Measurements from ENCODE around the gene HAUS1. TPM values are rescaled to one million over a fixed set of nuclear protein-coding genes. Genes with fewer than 3 reads are reported as not detected.
"Not testable (repeated sequence)": the region's sequence is repeated elsewhere in the genome, so short reads cannot be mapped to it uniquely, and the experiment has no call there.

The HAUS1 gene
- polyA plus RNA-seq, 1 donor from 2014 or later: 56.9 TPM

DNA sequence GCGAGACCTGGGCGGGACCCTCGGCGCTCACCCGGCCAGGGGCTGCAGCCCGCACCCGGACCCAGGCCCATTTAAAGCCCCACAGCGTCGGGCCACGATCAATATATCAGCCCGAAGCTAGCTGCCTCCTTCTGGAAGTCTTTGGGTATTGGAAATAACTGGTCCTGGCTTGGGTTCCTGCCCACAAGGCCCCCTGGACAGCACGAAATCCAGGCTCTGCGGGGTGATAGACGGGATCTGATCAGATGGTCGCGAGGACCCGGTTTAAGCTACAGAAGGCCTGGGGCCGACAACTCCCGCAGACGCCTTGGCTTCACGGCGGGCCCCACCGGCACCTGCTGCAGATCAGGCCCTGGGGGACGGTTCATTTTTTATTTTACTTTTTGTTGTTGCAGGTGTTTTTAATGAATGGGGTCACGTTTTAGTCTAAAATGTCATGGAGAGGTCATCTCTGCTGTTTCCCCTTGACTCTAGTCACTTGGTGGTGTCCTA, 31.8 kb upstream of the HAUS1 start:
- H3K4me1 Mint-ChIP-seq: peaks cover 3 to 13% (median 6%) of the 10 kb centered on the region in 3 donors
- H3K27me3 Mint-ChIP-seq: peaks cover 15% of the 10 kb centered on the region
- peak overlapping the region; percentile 12 to 86 (median 68) for H3K4me3 Mint-ChIP-seq
- no peak overlapping the region for H3K27ac Mint-ChIP-seq
- H3K9me3 Mint-ChIP-seq: no peaks in the 10 kb centered on the region
- H3K36me3 Mint-ChIP-seq: no peaks in the 10 kb centered on the region

DNA sequence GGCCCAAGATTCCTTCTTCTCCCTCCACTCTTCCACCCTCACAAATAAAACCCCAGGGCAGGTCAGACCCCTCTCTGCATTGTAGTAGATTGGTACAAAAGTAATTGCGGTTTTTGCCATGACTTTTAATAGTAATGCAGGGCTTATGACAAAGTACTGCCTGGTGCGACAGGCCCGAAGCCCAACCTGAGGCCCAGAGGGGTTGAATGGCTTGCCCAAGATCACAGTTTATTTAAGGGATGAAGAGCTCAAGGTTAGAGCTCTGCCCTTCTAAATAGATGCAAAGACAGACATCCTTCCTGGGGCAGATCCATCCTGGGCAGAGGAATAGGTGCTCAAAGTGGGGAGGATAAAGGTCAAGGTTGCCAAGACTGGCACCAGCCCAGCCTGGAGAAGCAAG, 31.2 kb upstream of the HAUS1 start:
- H3K9me3 Mint-ChIP-seq: no peaks in the 10 kb centered on the region
- H3K27ac Mint-ChIP-seq: no peak overlapping the region
- H3K27me3 Mint-ChIP-seq: peaks cover 15% of the 10 kb centered on the region
- H3K4me1 Mint-ChIP-seq: peaks cover 3 to 13% (median 6%) of the 10 kb centered on the region in 3 donors
- no peaks in the 10 kb centered on the region for H3K36me3 Mint-ChIP-seq
- peak overlapping the region in 3 of 4 donors; percentile 57 to 89 (median 78) for H3K4me3 Mint-ChIP-seq

- Mint-ChIP-seq H3K36me3 (no peaks in the 10 kb centered on the region), H3K27me3 (peaks cover 15% of the 10 kb centered on the region), H3K9me3 (no peaks in the 10 kb centered on the region), H3K4me1 (peaks cover 3 to 13% (median 6%) of the 10 kb centered on the region in 3 donors), H3K27ac (no peak overlapping the region), H3K4me3 (peak overlapping the region in 1 of 4 donors; percentile 4)
These were observed 30.5 kb upstream of the HAUS1 start for GRCh38 chr18:46073474-46074331.

- H3K36me3 Mint-ChIP-seq: peaks cover 7% of the 10 kb centered on the region
- H3K27me3 Mint-ChIP-seq: no peaks in the 10 kb centered on the region
- no peak overlapping the region for H3K27ac Mint-ChIP-seq
- no peaks in the 10 kb centered on the region for H3K4me1 Mint-ChIP-seq
- H3K4me3 Mint-ChIP-seq: no peak overlapping the region
- no peaks in the 10 kb centered on the region for H3K9me3 Mint-ChIP-seq
These were observed 24.8 kb upstream of the HAUS1 start for GRCh38 chr18:46079336-46079735.

DNA sequence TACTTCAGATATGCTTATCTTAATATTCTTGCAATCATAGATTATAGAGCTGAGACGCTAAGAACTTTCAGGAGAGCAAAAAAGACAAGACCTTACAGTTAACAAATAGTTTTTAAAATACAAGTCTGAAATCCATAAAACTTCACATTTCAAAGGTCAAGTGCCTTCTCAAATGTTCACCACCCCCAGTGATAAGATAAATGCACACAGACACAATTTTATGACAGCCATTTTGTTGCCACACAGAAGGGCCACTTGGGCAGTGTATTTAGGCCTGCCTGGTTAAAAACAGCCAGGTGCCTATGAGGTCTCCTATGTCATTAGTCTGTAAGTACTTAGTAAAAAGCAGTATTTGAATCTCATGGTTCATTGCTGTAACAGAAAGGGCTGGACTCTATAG, 24.0 kb upstream of the HAUS1 start:
- Mint-ChIP-seq H3K27ac (no peak overlapping the region), H3K36me3 (peaks cover 7% of the 10 kb centered on the region), H3K27me3 (no peaks in the 10 kb centered on the region), H3K4me3 (no peak overlapping the region), H3K9me3 (no peaks in the 10 kb centered on the region), H3K4me1 (no peaks in the 10 kb centered on the region)

GRCh38 chr18:46084431-46084830, 19.8 kb upstream of the HAUS1 start:
- Mint-ChIP-seq H3K9me3 (peaks cover 0 to 7% (median 1%) of the 10 kb centered on the region in 3 donors), H3K4me3 (no peak overlapping the region), H3K27me3 (no peaks in the 10 kb centered on the region), H3K36me3 (peaks cover 18% of the 10 kb centered on the region), H3K27ac (no peak overlapping the region), H3K4me1 (no peaks in the 10 kb centered on the region)

- peaks cover 26% of the 10 kb centered on the region for H3K36me3 Mint-ChIP-seq
- not testable (repeated sequence) for H3K9me3 Mint-ChIP-seq, H3K27ac Mint-ChIP-seq, H3K27me3 Mint-ChIP-seq, H3K4me3 Mint-ChIP-seq, H3K4me1 Mint-ChIP-seq
These were observed 15.7 kb upstream of the HAUS1 start for GRCh38 chr18:46088501-46088900.

DNA sequence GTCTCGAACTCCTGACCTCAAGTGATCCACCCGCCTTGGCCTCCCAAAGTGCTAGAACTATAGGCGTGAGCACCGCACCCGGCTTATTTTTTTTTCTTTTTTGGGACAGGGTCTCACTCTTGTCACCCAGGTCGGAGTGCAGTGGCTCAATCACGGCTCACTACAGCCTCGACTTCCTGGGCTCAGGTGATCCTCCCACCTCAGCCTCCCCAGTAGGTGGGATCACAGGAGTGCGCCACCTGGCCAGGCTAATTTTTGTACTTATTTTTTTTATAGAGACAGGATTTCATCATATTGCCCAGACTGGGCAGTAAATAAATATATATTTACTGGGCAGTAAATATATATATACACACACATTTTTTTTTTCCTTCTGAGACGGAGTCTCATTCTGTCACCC, 8.7 kb upstream of the HAUS1 start:
- Mint-ChIP-seq H3K4me3 (peak overlapping the region in 2 of 4 donors; percentile 55 to 80), H3K27ac (peak overlapping the region in 1 of 3 donors; percentile 11), H3K27me3 (no peaks in the 10 kb centered on the region), H3K4me1 (peaks cover 12 to 30% (median 28%) of the 10 kb centered on the region in 3 donors), H3K36me3 (peaks cover 6% of the 10 kb centered on the region), H3K9me3 (no peaks in the 10 kb centered on the region)

DNA sequence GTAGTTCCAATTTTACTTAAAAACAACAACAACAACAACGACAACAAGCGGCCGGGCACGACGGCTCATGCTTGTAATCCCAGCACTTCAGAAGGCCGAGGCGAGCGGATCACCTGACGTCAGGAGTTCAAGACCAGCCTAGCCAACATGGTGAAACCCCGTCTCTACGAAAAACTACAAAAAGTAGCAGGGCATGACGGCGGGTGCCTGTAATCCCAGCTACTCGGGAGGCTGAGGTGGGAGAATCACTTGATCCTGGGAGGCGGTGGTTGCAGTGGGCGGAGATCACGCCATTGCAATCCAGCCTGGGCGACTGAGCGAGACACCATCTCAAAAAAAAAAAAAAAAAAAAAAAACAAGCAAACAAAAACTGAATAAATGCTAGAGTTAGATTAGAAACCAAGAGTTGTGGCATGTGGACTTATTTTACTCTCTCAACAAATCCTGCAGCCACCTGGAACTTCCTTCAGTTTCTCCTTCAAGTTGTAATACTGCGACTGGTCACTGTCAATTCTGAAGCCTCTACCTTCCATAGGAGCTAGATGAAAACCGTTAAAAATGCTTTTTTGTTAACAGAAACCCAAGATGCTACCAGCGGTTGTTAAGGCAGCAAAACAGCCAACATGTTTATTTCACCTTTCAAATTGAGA, 7.4 kb upstream of the HAUS1 start:
- Mint-ChIP-seq H3K27me3 (no peaks in the 10 kb centered on the region), H3K27ac (peak overlapping the region; percentile 95 to 99 (median 99)), H3K4me1 (peaks cover 11 to 24% (median 18%) of the 10 kb centered on the region in 3 donors), H3K36me3 (no peaks in the 10 kb centered on the region), H3K9me3 (no peaks in the 10 kb centered on the region), H3K4me3 (peak overlapping the region; percentile 97 to 99 (median 99))

- H3K27ac Mint-ChIP-seq: peak overlapping the region; percentile 95 to 99 (median 99)
- H3K27me3 Mint-ChIP-seq: no peaks in the 10 kb centered on the region
- H3K36me3 Mint-ChIP-seq: no peaks in the 10 kb centered on the region
- H3K9me3 Mint-ChIP-seq: no peaks in the 10 kb centered on the region
- H3K4me3 Mint-ChIP-seq: peak overlapping the region; percentile 97 to 99 (median 99)
- peaks cover 11 to 24% (median 18%) of the 10 kb centered on the region in 3 donors for H3K4me1 Mint-ChIP-seq
These were observed 6.8 kb upstream of the HAUS1 start for GRCh38 chr18:46097431-46097800.

GRCh38 chr18:46097801-46098615, 6.2 kb upstream of the HAUS1 start, which contains the start of gene ATP5F1A:
Gene ATP5F1A, minus strand, starts transcription at chr18:46098296. Its CDS starts 65 bp downstream, at chr18:46098231.
- H3K9me3 Mint-ChIP-seq: no peaks in the 10 kb centered on the region
- H3K36me3 Mint-ChIP-seq: no peaks in the 10 kb centered on the region
- peaks cover 11 to 24% (median 18%) of the 10 kb centered on the region in 3 donors for H3K4me1 Mint-ChIP-seq
- H3K27me3 Mint-ChIP-seq: no peaks in the 10 kb centered on the region
- peak within 1 kb of the TSS; percentile 95 to 99 (median 99) for H3K27ac Mint-ChIP-seq
- peak within 1 kb of the TSS; percentile 97 to 99 (median 99) for H3K4me3 Mint-ChIP-seq

DNA sequence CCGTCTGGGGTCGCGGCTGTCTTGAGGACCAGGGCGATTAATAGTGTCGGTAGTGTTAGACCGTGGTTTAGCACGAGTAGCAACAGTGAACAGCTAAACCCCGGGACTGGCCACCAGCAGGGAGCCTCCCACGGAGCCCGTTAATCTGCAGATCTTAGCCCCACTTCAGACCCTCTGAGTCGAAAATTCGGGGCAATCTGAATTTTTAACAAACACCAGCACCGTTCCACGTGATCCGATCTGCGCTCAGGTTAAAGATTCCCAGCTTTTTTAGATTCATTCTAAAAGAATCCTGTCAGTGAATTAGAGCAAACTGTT, 5.6 kb upstream of the HAUS1 start:
- H3K9me3 Mint-ChIP-seq: no peaks in the 10 kb centered on the region
- peak overlapping the region; percentile 97 to 99 (median 99) for H3K4me3 Mint-ChIP-seq
- H3K36me3 Mint-ChIP-seq: no peaks in the 10 kb centered on the region
- no peaks in the 10 kb centered on the region for H3K27me3 Mint-ChIP-seq
- H3K27ac Mint-ChIP-seq: peak overlapping the region; percentile 95 to 99 (median 99)
- peaks cover 11 to 24% (median 18%) of the 10 kb centered on the region in 3 donors for H3K4me1 Mint-ChIP-seq

DNA sequence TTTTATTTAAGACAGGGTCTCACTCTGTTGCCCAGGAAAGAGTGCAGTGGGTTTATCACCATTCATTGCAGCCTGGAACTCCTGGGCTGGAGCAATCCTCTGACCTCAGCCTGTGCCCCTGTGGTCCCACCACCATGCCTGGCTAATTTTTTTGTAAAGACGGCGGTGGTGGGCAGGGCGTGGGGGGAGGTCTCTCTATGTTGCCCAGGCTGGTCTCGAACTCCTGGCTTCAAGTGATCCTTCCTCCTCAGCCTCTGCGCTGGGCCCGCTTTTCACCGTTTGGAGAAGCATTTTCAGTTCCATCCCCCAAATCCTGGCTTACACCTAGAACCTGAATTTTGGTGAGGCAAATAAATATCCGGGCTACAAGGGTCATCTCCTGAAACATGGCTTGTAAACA, 4.7 kb upstream of the HAUS1 start:
- Mint-ChIP-seq H3K27me3 (no peaks in the 10 kb centered on the region), H3K9me3 (no peaks in the 10 kb centered on the region), H3K4me1 (peaks cover 16 to 26% (median 21%) of the 10 kb centered on the region in 3 donors), H3K4me3 (peak overlapping the region in 1 of 4 donors; percentile 99), H3K27ac (peak overlapping the region in 1 of 3 donors; percentile 95), H3K36me3 (no peaks in the 10 kb centered on the region)

DNA sequence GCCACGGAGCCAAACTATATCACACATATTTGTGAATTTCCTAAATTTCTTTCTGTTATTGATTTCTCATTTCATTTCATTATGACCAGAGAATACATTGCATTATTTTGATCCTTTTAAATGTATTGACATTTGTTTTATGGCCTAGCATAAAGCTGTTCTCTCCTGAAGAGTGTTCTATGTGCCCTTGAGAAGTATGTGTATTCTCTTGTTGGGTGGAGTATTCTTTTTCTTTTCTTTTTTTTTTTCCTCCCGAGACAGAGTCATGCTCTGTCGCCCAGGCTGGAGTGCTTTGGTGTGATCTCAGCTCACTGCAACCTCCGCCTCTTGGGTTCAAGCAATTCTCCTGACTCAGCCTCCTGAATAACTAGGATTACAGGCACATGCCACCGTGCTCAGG, 5.2 kb downstream of the HAUS1 start:
- Mint-ChIP-seq H3K4me3 (no peak overlapping the region), H3K36me3 (peaks cover 2% of the 10 kb centered on the region), H3K27ac (no peak overlapping the region), H3K4me1 (peaks cover 5 to 15% (median 14%) of the 10 kb centered on the region in 3 donors), H3K9me3 (no peaks in the 10 kb centered on the region), H3K27me3 (no peaks in the 10 kb centered on the region)

GRCh38 chr18:46110406-46110805, 6.2 kb downstream of the HAUS1 start:
- Mint-ChIP-seq H3K4me1 (peaks cover 0 to 9% (median 7%) of the 10 kb centered on the region in 3 donors), H3K9me3 (no peaks in the 10 kb centered on the region), H3K4me3 (no peak overlapping the region), H3K36me3 (peaks cover 3% of the 10 kb centered on the region), H3K27me3 (no peaks in the 10 kb centered on the region), H3K27ac (peak overlapping the region in 1 of 3 donors; percentile 73)

Measured in IgD-negative memory B cell (primary cell).